Thymus (tissue), 11 donors: Measurements from ENCODE around the gene MCRS1. TPM values are rescaled to one million over a fixed set of nuclear protein-coding genes. Genes with fewer than 3 reads are reported as not detected.
A peak's percentile ranks its signal among the peaks of the same experiment; 100 is the strongest.

Source experiments
- DNase-seq, 9 donors: peaks; one replicate each; pipeline ENCODE4 v3.0.0-alpha.2; 2013; ENCODE audit warnings: low spot score in 9 of 9, low read depth in 6 of 9, missing footprints in 1 of 9
- H3K27ac ChIP-seq, 2 donors: one replicate each; pipeline ENCODE4 v1.5.1; 2013; ENCODE audit warnings: control low read depth in 1 of 2, low read depth in 1 of 2, low read length in 1 of 2, mild to moderate bottlenecking in 1 of 2, moderate library complexity in 1 of 2
- H3K27me3 ChIP-seq, 2 donors: one replicate each; pipeline ENCODE4 v1.5.1; 2013; ENCODE audit warnings: low read length in 1 of 2; ENCODE audit not compliant: control insufficient read depth in 2 of 2, insufficient read depth in 1 of 2
- H3K36me3 ChIP-seq, 2 donors: one replicate each; pipeline ENCODE4 v1.5.1; 2013; ENCODE audit warnings: low read length in 1 of 2, mild to moderate bottlenecking in 1 of 2, moderate library complexity in 1 of 2; ENCODE audit not compliant: control insufficient read depth in 2 of 2, insufficient read depth in 2 of 2
- H3K4me1 ChIP-seq, 2 donors: one replicate each; pipeline ENCODE4 v1.5.1; 2013; ENCODE audit warnings: low read length in 2 of 2; ENCODE audit not compliant: control insufficient read depth in 2 of 2, insufficient read depth in 2 of 2
- H3K4me3 ChIP-seq, 2 donors: one replicate each; pipeline ENCODE4 v1.5.1; 2013; ENCODE audit warnings: low read length in 2 of 2, control low read depth in 1 of 2, mild to moderate bottlenecking in 1 of 2
- H3K9me3 ChIP-seq, 2 donors: one replicate each; pipeline ENCODE4 v1.5.1; 2013; ENCODE audit warnings: low read length in 1 of 2, mild to moderate bottlenecking in 1 of 2; ENCODE audit not compliant: control insufficient read depth in 2 of 2, insufficient read depth in 1 of 2
- WGBS: extraction: QIAGEN DNeasy Blood & Tissue Kit; methylation state at CpG from one replicate; pipeline ENCODE4 v1.1.7; 2013; 5-methylcytosine and 5-hydroxymethylcytosine counted together
- polyA plus RNA-seq: library from polyadenylated mRNA; stranded (reverse); fragments of 200-250 nt; gene quantifications from one replicate; pipeline ENCODE4 v1.2.3, GENCODE V29; 2013
- total RNA-seq: library from RNA; stranded (reverse); fragments of 120-200 nt; gene quantifications from one replicate; pipeline ENCODE4 v1.2.4, GENCODE V29; 2013
- donor health status: healthy.

MCRS1 gene
- total and polyA plus RNA-seq, 2 donors, result 52.6 to 65.5 TPM

DNA sequence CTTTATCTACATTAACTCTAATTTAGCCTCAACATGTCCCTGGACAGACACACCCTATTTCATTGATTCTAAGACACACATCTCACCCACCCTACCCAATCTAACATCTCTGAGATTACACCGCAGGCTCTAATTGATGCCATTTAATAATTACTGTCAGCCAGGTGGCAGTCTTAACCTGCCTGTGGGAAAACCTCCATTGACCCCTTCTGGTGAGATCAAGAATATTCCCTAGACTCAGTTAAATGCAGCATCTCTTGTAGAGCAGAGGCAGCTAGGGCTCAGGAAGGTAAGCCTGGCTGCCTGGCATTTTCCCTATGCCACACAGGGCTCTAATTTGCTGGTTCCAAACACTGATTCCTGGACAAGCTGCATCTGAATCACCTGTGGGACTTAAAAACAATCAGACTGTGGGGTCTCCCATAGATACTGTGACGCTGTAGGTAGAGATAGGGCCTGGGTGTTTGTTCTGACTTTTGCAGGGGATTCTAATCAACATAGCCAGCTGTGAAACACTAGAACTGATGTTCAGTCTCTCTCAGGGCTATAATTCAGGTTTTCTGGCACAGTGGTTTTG is 14.3 kb downstream of the MCRS1 start:
- H3K4me1 ChIP-seq, result peaks cover 5 to 8% of the 10 kb centered on the region in 2 donors
- H3K9me3 ChIP-seq, result peaks cover 1 to 3% of the 10 kb centered on the region in 2 donors
- no peak overlapping the region for H3K27ac ChIP-seq
- DNase-seq, result peak in 2 of 9 donors; percentile 21 to 56
- 72% methylated on average over 2 of the region's 2 CpGs for WGBS
- H3K36me3 ChIP-seq, result peaks cover 26 to 27% of the 10 kb centered on the region in 2 donors
- H3K27me3 ChIP-seq, result peaks cover 9 to 46% of the 10 kb centered on the region in 2 donors
- no peak overlapping the region for H3K4me3 ChIP-seq

GRCh38 chr12:49552899-49553298 is 15.0 kb downstream of the MCRS1 start:
- WGBS, result 98% methylated on average over 8 of the region's 8 CpGs

GRCh38 chr12:49552425-49552824 is 15.5 kb downstream of the MCRS1 start:
- no peak for DNase-seq
- Histone ChIP-seq H3K27me3 (peaks cover 9 to 58% of the 10 kb centered on the region in 2 donors), H3K9me3 (peaks cover 1 to 3% of the 10 kb centered on the region in 2 donors), H3K27ac (no peak overlapping the region), H3K36me3 (peaks cover 16 to 17% of the 10 kb centered on the region in 2 donors), H3K4me3 (no peak overlapping the region), H3K4me1 (peaks cover 8 to 12% of the 10 kb centered on the region in 2 donors)
- 43% methylated on average over 9 of the region's 9 CpGs for WGBS

More at GRCh38 chr12:49552899-49553298, 15.0 kb downstream of the MCRS1 start:
- Histone ChIP-seq H3K27me3 (peaks cover 9 to 53% of the 10 kb centered on the region in 2 donors), H3K27ac (no peak overlapping the region), H3K36me3 (peaks cover 21% of the 10 kb centered on the region in 2 donors), H3K9me3 (peaks cover 1 to 3% of the 10 kb centered on the region in 2 donors), H3K4me1 (peaks cover 8 to 12% of the 10 kb centered on the region in 2 donors), H3K4me3 (no peak overlapping the region)
- DNase-seq, result no peak

DNA sequence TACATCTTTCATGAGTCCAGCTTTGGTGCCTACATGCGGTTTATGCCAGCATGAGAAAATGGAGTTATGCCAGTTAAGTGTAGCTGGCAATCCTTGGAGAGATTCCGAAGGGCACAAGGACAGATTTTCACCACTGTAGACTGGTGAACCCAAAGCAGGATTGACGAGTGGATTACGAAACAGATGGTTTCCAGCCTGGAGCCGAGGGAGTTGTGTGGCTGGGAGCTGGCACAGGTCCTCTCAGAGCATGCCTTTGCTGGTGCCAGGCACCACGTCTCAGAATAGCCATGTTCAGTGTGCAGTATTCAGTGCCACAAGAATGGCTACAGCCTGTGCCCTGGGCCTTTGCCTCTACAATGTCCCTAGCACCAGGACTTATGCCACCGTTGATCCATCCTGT is 15.9 kb downstream of the MCRS1 start:
- Histone ChIP-seq H3K4me1 (peaks cover 8 to 12% of the 10 kb centered on the region in 2 donors), H3K27me3 (peaks cover 9 to 62% of the 10 kb centered on the region in 2 donors), H3K4me3 (no peak overlapping the region), H3K36me3 (peaks cover 12 to 14% of the 10 kb centered on the region in 2 donors), H3K9me3 (peaks cover 1 to 3% of the 10 kb centered on the region in 2 donors), H3K27ac (no peak overlapping the region)
- 90% methylated on average over 7 of the region's 7 CpGs for WGBS
- DNase-seq, result no peak

- Histone ChIP-seq H3K9me3 (peaks cover 1 to 3% of the 10 kb centered on the region in 2 donors), H3K4me3 (no peak overlapping the region), H3K27ac (no peak overlapping the region), H3K27me3 (peaks cover 9 to 73% of the 10 kb centered on the region in 2 donors), H3K36me3 (peaks cover under 1 to 2% of the 10 kb centered on the region in 2 donors), H3K4me1 (peaks cover 8 to 12% of the 10 kb centered on the region in 2 donors)
- DNase-seq, result no peak
- WGBS, result 96% methylated on average over 6 of the region's 6 CpGs
Measured at GRCh38 chr12:49550693-49551252, 17.2 kb downstream of the MCRS1 start.

DNA sequence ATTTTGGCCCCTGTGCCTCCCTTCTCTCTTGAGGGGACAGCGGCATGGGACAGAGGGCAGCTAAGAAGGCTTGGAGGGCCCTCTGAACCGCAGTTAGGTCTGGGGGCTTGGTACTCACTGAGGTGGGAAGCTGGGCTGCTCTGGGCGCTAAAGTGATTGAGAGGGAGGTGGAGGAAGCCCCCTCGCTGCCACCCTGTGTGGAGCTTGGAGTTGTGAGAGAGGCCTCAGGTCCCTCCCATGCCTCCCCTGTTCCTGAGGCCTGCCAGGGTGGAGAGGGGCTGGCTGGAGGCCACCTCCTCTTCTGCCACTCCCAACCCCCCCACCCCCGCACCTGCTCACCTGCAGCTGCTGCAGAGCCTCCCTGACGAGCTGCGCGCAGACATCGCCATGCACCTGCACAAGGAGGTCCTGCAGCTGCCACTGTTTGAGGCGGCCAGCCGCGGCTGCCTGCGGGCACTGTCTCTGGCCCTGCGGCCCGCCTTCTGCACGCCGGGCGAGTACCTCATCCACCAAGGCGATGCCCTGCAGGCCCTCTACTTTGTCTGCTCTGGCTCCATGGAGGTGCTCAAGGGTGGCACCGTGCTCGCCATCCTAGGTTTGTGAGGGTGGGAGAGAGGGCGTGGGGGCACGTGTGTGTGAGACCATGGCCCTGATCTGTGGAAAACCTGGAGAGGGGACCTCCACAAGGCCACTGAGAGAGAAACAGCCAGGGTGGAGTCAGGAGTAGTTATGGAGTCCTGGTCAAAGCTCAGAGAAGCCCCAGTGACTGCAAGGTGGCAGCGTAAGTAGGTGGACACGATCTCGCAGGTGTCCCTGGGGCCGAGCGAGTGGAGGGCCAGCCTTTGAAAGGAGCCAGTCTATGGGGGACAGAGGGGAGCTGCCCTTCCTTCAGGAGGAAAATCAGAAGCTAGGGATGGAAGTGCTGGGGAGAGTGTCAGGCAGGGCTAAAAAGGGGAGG is 17.9 kb downstream of the MCRS1 start:
- WGBS, result 95% methylated on average over 28 of the region's 28 CpGs
- H3K27ac ChIP-seq, result no peak overlapping the region
- H3K36me3 ChIP-seq, result no peaks in the 10 kb centered on the region
- peaks cover 1 to 3% of the 10 kb centered on the region in 2 donors for H3K9me3 ChIP-seq
- H3K4me1 ChIP-seq, result peaks cover 8 to 14% of the 10 kb centered on the region in 2 donors
- DNase-seq, result no peak
- peak overlapping the region; percentile 16 to 45 for H3K4me3 ChIP-seq
- H3K27me3 ChIP-seq, result peaks cover 9 to 81% of the 10 kb centered on the region in 2 donors

DNA sequence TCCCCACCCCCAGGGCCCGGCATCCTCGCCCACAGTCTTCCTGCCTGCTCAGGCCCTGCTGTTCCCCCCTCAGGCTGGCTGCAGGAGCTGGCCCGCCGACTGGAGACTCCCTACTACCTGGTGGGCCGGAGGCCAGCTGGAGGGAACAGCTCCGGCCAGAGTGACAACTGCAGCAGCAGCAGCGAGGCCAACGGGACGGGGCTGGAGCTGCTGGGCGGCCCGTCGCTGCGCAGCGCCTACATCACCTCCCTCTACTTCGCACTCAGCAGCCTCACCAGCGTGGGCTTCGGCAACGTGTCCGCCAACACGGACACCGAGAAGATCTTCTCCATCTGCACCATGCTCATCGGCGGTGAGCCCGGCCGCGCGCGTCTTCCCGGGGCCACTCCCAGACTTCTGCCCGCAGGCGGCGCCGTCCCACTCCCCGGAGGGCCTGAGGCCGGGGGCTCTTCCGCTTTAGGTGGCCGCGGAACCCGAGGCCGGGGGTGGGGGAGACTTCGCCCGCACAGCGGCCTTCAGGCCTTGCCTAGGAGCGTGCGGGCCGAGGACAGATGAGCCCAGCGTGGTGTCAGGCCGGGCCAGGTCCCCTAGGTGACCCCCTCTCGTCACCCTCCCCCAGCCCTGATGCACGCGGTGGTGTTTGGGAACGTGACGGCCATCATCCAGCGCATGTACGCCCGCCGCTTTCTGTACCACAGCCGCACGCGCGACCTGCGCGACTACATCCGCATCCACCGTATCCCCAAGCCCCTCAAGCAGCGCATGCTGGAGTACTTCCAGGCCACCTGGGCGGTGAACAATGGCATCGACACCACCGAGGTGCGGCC is 18.9 kb downstream of the MCRS1 start:
- H3K27me3 ChIP-seq, result peaks cover 9 to 91% of the 10 kb centered on the region in 2 donors
- peaks cover 1 to 7% of the 10 kb centered on the region in 2 donors for H3K9me3 ChIP-seq
- WGBS, result 19% methylated on average over 70 of the region's 70 CpGs
- H3K27ac ChIP-seq, result no peak overlapping the region
- no peaks in the 10 kb centered on the region for H3K36me3 ChIP-seq
- peak in 1 of 9 donors; percentile 48 for DNase-seq
- H3K4me1 ChIP-seq, result peaks cover 8 to 23% of the 10 kb centered on the region in 2 donors
- peak overlapping the region; percentile 16 to 45 for H3K4me3 ChIP-seq

DNA sequence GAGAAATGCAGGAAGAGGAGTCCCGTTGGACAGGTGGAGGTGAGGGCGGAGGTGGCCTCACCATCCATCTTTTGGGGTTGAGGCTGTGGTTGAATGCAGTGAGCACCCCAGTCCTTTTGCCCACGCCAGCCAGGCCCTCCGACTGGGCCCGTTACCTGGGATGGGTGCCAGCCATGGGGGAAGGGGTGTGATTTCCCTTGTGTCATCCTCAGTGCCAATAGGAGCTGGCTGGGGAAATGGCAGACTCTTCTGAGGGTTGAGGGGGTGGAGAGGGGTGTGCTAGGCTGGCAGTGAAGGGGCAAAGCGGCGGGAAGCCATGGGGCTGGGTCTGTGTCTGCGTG is 19.5 kb downstream of the MCRS1 start:
- WGBS, result 58% methylated on average over 8 of the region's 8 CpGs
- peaks cover 9 to 97% of the 10 kb centered on the region in 2 donors for H3K27me3 ChIP-seq
- peaks cover 1 to 7% of the 10 kb centered on the region in 2 donors for H3K9me3 ChIP-seq

More for the DNA sequence above, 19.5 kb downstream of the MCRS1 start:
- no peak overlapping the region for H3K27ac ChIP-seq
- H3K4me1 ChIP-seq, result peaks cover 8 to 28% of the 10 kb centered on the region in 2 donors
- H3K36me3 ChIP-seq, result no peaks in the 10 kb centered on the region
- peak overlapping the region; percentile 16 to 45 for H3K4me3 ChIP-seq
- no peak for DNase-seq
